ENCODE measurements around the gene B4GALT7.

The B4GALT7 gene

GRCh38 chr5:177591690-177592009 is 8.3 kb upstream of the B4GALT7 start:
- TF ChIP-seq CTCF (IDR thresholded peaks at IDR 0.05; ENCODE audit: low read depth, low read length) (no peak), MYC (IDR thresholded peaks at IDR 0.05; ENCODE audit: low read depth, low read length) (no peak), POLR2A (IDR thresholded peaks at IDR 0.05; ENCODE audit: extremely low read depth, insufficient read length) (no peak), MAX (IDR thresholded peaks at IDR 0.05; ENCODE audit: low read depth, low read length) (no peak)
- DNase-seq (ENCODE audit: low read depth): no peak
- peak overlapping the region; percentile 57 for H3K4me3 ChIP-seq (ENCODE audit: low read depth, low read length)

- peak within 1 kb of the TSS; percentile 79 for H3K4me3 ChIP-seq (ENCODE audit: low read depth, low read length)
- TF ChIP-seq CTCF (IDR thresholded peaks at IDR 0.05; ENCODE audit: low read depth, low read length): no peak
- peak; percentile 95 for TF ChIP-seq POLR2A (IDR thresholded peaks at IDR 0.05; ENCODE audit: extremely low read depth, insufficient read length)
- 0 out of 2 replicates have a peak, but pooled peaks have one; percentile 28 for TF ChIP-seq MAX (IDR thresholded peaks at IDR 0.05; ENCODE audit: low read depth, low read length)
- TF ChIP-seq MYC (IDR thresholded peaks at IDR 0.05; ENCODE audit: low read depth, low read length): peak; percentile 73; the same call in 1 of the 2 replicates
- peak; percentile 87 for DNase-seq (ENCODE audit: low read depth)
These were observed 7.7 kb upstream of the B4GALT7 start, which contains the start of gene TMED9 for GRCh38 chr5:177592010-177592834. Gene TMED9 (plus strand): TSS chr5:177592203. CDS start chr5:177592215, 12 bp downstream.

GRCh38 chr5:177592905-177593304 is 7.0 kb upstream of the B4GALT7 start:
- TF ChIP-seq POLR2A (IDR thresholded peaks at IDR 0.05; ENCODE audit: extremely low read depth, insufficient read length) (no peak), MAX (IDR thresholded peaks at IDR 0.05; ENCODE audit: low read depth, low read length) (no peak), CTCF (IDR thresholded peaks at IDR 0.05; ENCODE audit: low read depth, low read length) (no peak), MYC (IDR thresholded peaks at IDR 0.05; ENCODE audit: low read depth, low read length) (no peak)
- DNase-seq (ENCODE audit: low read depth): no peak
- H3K4me3 ChIP-seq (ENCODE audit: low read depth, low read length): peak overlapping the region; percentile 79

- no peak for DNase-seq (ENCODE audit: low read depth)
- H3K4me3 ChIP-seq (ENCODE audit: low read depth, low read length): peak overlapping the region; percentile 79
- TF ChIP-seq CTCF (IDR thresholded peaks at IDR 0.05; ENCODE audit: low read depth, low read length): no peak
- TF ChIP-seq POLR2A (IDR thresholded peaks at IDR 0.05; ENCODE audit: extremely low read depth, insufficient read length): no peak
- TF ChIP-seq MYC (IDR thresholded peaks at IDR 0.05; ENCODE audit: low read depth, low read length): no peak
- no peak for TF ChIP-seq MAX (IDR thresholded peaks at IDR 0.05; ENCODE audit: low read depth, low read length)
These were observed 6.4 kb upstream of the B4GALT7 start for GRCh38 chr5:177593511-177593910.

GRCh38 chr5:177594071-177594470 is 5.9 kb upstream of the B4GALT7 start:
- no peak for DNase-seq (ENCODE audit: low read depth)
- TF ChIP-seq MAX (IDR thresholded peaks at IDR 0.05; ENCODE audit: low read depth, low read length) (no peak), CTCF (IDR thresholded peaks at IDR 0.05; ENCODE audit: low read depth, low read length) (no peak), POLR2A (IDR thresholded peaks at IDR 0.05; ENCODE audit: extremely low read depth, insufficient read length) (no peak), MYC (IDR thresholded peaks at IDR 0.05; ENCODE audit: low read depth, low read length) (no peak)
- no peak overlapping the region for H3K4me3 ChIP-seq (ENCODE audit: low read depth, low read length)

All from NB4 (cell line).